ENCODE results near the gene OR2T6.
"Not testable (repeated sequence)": the region's sequence is repeated elsewhere in the genome, so short reads cannot be mapped to it uniquely, and the experiment has no call there.

OR2T6 gene

DNA sequence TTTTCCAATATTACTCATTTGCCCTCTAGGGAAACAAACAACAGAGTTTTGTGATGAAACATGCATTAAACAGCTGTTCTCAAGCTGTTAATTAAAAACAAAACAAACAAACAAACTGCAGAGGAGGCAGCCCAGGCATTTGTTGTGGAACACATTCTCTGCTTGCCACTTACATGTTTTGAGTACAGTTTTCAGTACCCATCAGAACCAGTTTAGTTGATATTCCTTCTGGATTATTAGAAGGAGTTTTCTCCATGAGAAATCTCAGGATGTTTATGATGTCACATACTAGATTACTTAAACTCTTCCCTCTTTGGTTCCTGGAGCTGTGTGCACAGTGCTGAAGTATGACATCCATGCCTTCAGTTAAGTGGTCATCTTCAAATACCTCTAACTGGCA lies at the start of gene OR2T6:
TSS of gene OR2T6 (plus strand) at position 301 of the 400 bp plus-strand sequence. CDS start 11,863 bp downstream, outside the sequence.
- DNase-seq, result no peak

GRCh38 chr1:248343451-248343850 lies 32.1 kb upstream of the OR2T6 start:
- no peak for DNase-seq

GRCh38 chr1:248348475-248348874 lies 27.1 kb upstream of the OR2T6 start, which contains the start of gene OR14C36:
OR14C36 (plus strand) TSS chr1:248348775; CDS start chr1:248348775, 0 bp downstream.
- no peak for DNase-seq

DNA sequence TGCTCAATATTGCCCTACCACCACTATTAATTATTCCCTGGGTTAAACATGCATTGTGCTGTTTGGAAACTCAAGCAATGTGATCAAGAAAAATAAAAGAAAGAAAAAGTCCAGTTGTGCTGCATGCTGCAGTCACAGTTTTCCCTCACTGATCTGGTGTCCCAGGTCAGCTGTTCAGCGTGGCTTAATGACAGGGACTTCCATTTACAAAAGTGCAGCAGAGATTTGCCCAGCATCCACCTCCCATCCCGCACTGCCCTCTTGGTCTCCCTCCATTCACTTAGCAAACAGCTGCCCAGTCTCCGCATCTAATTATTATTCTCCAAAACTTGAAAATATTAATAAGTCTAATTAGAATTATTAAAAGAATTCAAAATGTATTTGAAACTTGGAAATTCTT lies 16.1 kb upstream of the OR2T6 start:
- DNase-seq, result no peak

DNA sequence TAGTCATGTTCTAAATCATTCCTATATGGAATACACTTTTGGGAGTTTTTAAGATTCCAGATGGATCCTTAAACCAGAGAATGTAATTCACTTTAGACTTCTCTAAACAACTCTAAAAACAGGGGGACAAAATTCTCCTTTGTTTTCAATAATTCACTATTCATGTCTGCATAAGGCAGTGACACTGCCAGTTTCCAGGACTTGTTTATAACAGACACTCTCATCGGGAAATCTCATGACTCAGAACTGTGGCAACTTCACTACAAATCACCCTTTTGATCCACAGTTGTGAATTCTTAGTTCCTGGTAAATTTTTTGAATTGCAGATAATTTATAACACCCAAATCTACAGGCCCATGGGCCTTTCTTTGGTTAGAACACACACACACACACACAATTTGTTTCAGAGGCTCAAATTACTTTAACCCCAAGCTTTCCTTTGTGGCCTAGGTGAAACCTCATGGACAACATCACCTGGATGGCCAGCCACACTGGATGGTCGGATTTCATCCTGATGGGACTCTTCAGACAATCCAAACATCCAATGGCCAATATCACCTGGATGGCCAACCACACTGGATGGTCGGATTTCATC lies 14.3 kb upstream of the OR2T6 start, which contains the start of gene OR2T4:
TSS of gene OR2T4 (plus strand) at position 545 of the 595 bp plus-strand sequence. CDS start at position 545, 0 bp downstream.
- DNase-seq, result no peak

DNA sequence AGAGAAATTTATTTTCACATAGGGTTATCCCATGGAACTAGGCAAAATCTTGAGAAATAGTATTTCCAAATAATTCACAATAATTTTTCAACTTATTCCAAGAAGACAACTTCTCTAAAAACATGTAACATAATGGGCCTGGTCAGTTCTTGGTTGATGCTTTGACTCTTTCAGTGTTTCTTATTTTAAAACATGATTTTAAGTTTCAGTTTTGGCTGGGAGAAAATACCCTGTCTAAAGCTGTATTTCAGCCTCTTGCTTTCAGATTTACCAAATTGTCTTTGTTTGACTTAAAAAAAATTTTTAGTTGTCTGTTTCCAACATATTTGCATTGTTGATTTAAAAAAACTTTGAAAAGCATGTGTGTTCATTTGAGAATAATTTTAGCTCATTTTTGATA lies 8.9 kb upstream of the OR2T6 start:
- no peak for DNase-seq

DNA sequence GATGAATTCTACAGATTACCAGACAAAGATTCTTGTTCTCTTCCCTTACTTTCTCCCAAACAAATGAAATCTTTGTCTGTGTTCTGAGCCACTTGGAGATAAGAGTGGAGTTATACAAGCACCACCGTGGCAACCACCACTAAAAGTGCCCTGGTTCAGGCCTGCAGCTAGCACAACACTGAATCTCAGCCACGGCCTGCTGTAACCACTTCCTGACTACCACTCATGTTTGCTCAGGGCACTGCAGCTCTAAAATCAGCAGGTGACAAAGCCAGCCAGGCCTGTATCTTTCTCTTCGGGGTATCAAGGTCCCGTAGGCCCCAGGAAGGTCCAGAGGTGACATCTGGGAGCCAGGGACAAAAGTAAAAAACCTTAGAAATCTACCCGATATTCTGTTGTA lies 3.2 kb upstream of the OR2T6 start:
- no peak for DNase-seq

GRCh38 chr1:248373761-248374160 lies 1.8 kb upstream of the OR2T6 start:
- no peak for DNase-seq

DNA sequence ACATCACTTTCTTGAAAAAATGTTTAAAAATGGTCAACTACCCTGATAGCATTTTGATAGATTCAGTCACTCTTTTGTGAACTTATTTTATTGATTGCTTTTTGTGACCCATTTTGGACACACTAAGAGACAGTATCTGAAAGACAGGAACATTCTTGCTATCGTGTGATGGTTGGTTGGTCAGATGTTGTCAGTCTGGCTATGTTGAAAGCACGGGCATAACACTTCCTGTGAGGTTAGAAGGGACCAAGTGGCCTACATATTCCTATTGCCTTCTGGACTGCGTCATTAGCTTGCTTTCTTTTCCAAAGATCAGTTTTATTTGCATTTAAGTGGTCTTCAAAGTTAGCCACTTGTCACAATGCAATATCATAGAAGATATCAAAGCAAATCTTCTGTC lies 1.4 kb downstream of the OR2T6 start:
- DNase-seq, result no peak

- DNase-seq, result no peak
These were observed 5.3 kb downstream of the OR2T6 start for GRCh38 chr1:248380854-248381253.

DNA sequence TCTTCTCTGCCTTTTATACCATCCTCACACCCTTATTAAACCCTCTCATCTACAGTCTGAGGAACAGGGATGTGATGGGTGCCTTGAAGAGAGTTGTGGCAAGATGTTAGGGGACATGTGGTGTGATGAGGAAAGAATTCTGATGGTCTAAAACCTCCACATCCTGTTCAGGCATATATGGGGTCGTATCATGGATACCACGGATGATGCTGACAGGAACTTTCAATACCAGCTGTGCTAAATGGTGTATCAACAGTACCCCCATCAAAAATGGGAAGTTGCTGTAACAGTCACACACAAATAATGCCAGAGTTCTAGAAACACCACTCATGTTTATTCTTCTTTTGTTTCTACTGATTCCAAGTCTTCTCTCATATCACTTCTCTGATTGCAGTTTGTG lies 12.9 kb downstream of the OR2T6 start:
- DNase-seq, result no peak

- DNase-seq, result no peak
These were observed 17.5 kb downstream of the OR2T6 start for GRCh38 chr1:248393050-248393449.

- no peak for DNase-seq
These were observed 27.2 kb downstream of the OR2T6 start, which contains the start of gene OR2T1 for GRCh38 chr1:248402748-248403147. OR2T1 (plus strand) TSS chr1:248403048; CDS start chr1:248406148, 3,100 bp downstream.

- no peak for DNase-seq
These were observed 28.5 kb downstream of the OR2T6 start for GRCh38 chr1:248404024-248404423.

DNA sequence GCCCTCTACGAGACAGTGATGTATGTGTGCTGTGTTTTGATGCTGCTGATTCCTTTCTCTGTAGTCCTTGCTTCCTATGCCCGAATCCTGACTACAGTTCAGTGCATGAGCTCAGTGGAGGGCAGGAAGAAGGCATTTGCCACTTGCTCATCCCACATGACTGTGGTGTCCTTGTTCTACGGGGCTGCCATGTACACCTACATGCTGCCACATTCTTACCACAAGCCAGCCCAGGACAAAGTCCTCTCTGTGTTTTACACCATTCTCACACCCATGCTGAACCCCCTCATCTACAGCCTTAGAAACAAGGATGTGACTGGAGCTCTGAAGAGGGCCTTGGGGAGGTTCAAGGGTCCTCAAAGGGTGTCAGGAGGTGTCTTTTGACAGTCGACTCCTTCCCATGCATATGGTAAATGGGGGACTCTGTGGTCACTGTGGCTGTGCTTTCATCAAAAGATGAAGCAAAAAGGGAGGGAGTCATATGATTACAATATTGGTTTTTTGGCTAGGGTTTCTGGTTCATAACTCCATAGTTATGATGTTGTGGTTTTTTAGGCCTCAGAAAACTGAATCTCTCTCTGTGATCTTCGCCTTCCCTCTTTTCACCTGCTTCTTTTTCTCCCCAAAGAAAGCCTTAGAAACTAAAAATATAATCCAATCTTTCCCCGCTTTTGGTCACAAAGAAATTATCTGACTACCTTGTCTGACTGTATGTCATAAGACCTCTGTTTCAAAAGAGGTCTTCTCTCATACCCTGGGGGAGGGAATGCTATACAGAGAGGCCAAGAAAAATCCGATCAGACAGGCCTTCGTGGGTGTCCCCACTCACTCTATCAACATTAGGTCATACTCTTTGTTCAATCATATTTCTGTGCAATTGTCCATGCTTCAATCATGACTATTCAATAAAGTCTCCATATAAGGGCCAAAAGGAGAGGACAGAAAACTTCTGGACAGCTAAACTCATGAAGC lies 31.5 kb downstream of the OR2T6 start:
- no peak for DNase-seq

GRCh38 chr1:248416226-248416625 lies 40.7 kb downstream of the OR2T6 start:
- DNase-seq, result no peak

DNA sequence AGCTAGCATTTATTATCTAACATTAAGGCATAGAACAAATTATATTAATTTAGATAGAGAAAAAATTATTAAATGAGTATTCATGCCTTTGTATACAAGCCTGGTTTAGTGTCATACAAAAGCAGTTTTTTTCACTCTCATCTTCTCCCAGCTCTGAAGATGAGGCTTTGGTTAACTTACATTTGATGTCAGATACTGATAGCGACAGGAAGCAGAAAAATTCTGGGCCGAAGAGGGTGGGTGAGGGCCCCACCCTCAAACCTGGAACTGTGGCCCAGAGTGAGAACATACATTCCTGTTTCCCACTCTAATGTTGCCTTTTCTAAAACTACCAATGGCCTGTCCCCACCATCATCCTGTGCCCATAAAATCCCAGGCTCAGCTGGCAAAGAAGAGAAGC lies 42.3 kb downstream of the OR2T6 start:
- DNase-seq, result no peak

DNA sequence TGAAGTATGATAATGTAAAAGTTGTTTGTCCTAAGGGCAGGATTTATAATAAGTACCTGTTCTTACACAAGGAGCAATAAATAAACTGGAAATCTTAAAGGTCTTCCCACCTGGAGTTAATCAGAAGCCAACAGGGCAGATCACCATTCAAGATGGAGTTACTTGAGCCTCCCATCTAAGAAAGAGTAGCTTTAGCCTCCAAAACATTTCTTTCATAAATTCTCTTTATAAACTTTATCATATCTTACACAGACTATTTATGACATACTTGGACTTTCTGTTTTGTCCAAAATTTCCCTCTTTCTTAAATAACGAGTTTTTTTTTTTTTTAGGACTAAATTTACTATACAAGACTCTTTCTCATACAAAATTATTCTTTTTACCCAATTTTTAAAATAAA lies 45.8 kb downstream of the OR2T6 start:
- no peak for DNase-seq

DNA sequence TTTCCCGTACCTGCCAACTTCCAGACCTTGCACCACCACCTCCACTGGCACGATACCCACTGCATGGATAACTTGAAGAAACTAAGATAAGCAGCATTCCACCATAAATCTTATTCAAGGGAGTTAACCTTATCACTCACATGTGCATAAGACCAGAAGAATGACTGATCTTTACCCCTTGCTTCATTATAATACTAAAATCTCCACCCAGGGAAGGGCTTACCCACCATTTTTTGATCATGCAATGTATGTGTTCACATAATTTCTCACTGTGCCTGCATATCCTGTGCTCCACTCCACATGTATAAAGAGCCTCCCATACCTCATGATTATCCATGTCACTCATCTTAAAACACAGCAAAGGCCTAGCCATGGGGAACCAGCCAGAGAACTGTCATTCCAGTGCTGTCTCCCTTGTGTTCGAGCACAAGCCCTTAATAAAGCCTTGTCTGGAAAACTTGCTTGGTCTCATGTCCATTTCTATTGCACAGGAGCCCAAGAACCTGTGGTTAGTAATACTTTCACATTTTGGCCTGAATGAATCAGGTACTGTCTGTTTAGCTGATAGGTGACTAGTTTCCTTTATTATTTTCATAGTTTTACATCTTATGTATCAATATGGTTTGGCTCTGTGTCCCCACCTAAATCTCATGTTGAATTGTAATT lies 52.1 kb downstream of the OR2T6 start:
- DNase-seq, result not testable (repeated sequence)

DNA sequence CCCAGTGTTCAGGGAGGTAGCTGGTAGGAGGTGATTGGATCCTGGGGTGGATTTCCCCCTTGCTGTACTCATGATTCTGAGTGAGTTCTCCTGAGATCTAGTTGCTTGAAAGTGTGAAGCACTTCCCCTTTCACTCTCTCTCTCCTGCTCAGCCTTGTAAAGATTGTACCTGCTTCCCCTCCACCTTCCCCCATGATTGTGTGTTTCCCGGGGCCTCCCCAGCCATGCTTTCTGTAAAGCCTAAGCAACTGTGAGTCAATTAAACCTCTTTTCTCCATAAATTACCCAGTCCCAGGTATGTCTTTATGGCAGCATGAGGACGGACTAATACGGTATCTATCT lies 52.6 kb downstream of the OR2T6 start:
- DNase-seq, result not testable (repeated sequence)

DNA sequence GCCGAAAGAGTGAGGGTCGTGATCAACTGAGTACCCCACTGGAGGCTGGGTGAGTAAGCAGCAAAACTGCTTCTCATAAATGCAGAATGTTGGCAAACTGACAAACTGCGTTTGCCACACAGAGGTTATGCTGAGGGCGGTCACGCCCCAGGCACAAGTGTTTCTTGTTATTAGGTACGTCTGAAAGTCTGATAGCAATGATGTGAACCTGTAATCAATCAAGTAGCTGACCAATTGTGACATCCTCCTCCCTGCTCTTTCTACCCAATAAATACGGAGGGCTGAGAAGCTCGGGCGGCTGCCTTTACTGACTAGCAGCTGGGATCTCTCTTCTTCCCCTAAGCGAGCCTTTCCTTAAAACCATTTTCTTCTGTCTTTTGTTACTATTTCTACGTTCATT lies 56.1 kb downstream of the OR2T6 start:
- DNase-seq, result not testable (repeated sequence)

DNA sequence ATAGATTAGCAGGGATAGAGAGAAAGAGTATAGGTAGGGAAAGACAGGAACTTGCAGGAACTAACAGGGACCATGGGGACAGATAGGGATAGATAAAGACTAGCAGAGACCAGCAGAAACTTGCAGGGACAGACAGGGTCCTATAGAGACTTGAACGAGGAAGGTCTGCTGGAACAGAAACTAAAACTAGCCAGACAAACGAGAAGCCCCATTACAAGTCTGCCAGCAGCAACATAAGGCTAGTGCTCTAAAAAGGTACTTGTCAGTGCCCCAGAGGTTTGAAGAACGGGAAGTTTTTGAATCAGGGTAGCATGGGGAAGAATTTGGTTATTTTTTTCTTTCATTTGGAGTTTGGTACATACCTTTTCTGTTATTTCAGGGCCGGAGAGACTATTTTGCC lies 56.7 kb downstream of the OR2T6 start:
- DNase-seq, result not testable (repeated sequence)

DNA sequence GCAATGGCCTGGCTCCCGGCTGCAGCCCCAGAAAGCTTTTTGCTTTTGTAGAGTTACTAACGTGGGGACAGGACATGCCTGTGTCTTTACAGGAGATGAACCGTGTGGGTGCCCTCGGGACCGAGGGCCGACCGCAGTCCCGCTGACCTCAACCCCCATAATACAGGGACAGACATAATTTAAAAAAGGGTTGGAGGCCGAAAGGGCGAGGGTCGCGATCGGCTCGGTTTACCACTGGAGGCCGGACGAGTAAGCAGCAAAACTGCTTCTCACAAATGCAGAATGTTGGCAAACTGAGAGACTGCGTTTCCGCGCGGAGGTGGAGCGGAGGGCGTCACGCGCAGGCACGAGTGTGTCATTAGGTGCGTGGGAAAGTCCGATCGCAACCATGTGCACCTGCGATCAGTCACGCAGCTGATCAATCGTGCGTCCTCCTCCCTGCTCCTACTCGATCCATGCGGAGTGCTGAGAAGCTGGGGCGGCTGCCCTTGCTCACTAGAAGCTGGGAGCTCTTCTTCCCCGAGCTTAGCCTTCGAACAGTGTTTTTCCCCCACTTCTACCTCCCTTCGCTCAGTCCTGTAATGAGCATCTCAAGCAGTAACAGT lies 58.4 kb downstream of the OR2T6 start:
- not testable (repeated sequence) for DNase-seq

All from activated CD8-positive, alpha-beta memory T cell treated with anti-CD3 and anti-CD28 coated beads for 24 hours (primary cell).